Sigmoid colon (tissue), 7 donors: ENCODE results near the gene CARMIL1. TPM values are rescaled to one million over a fixed set of nuclear protein-coding genes. Genes with fewer than 3 reads are reported as not detected.

ENCODE experiments used
- DNase-seq: peaks from one replicate; pipeline ENCODE4 v3.0.0-alpha.2; 2019
- H3K27ac ChIP-seq, 4 donors: fragments of 200-600 bp; sonication (generic); one replicate each; pipeline ENCODE4 v1.5.1; 2016 to 2019; ENCODE audit warnings: mild to moderate bottlenecking in 1 of 4
- H3K27me3 ChIP-seq, 3 donors: fragments of 200-600 bp; sonication (generic); one replicate each; pipeline ENCODE4 v1.5.1; 2019; ENCODE audit warnings: mild to moderate bottlenecking in 1 of 3
- H3K36me3 ChIP-seq, 4 donors: fragments of 200-600 bp; sonication (generic); one replicate each; pipeline ENCODE4 v1.5.1; 2016 to 2019
- H3K4me1 ChIP-seq, 4 donors: fragments of 200-600 bp; sonication (generic); one replicate each; pipeline ENCODE4 v1.5.1; 2017 to 2019
- H3K4me3 ChIP-seq, 4 donors: fragments of 200-600 bp; sonication (generic); one replicate each; pipeline ENCODE4 v1.5.1; 2017 to 2019; ENCODE audit warnings: mild to moderate bottlenecking in 2 of 4, moderate library complexity in 1 of 4
- H3K9me3 ChIP-seq, 4 donors: fragments of 200-600 bp in 3 of 4; sonication (generic) in 3 of 4; one replicate each; pipeline versions ENCODE4 v1.5.1 to v1.6.1; 2013 to 2019
- CTCF ChIP-seq, 4 experiments: fragments of 450-650 bp in 3 of 4; fragments of 200-600 bp in 1 of 4; IDR thresholded peaks; one replicate each; pipeline ENCODE4 v1.5.1; 2016 to 2019; ENCODE audit warnings: antibody characterized with exemption in 4 of 4, mild to moderate bottlenecking in 3 of 4, moderate library complexity in 2 of 4
- EP300 ChIP-seq, 4 donors: sonication (generic); formaldehyde crosslinking; IDR thresholded peaks; one replicate each; pipeline ENCODE4 v1.6.1; 2017; ENCODE audit warnings: antibody characterized with exemption in 4 of 4
- POLR2A ChIP-seq, 2 donors: fragments of 450-650 bp; IDR thresholded peaks; one replicate each; pipeline ENCODE4 v1.6.1; 2016; ENCODE audit warnings: antibody characterized with exemption in 2 of 2, mild to moderate bottlenecking in 2 of 2, moderate library complexity in 2 of 2
- POLR2AphosphoS5 ChIP-seq, 4 donors: sonication (generic); formaldehyde crosslinking; IDR thresholded peaks; one replicate each; pipeline ENCODE4 v1.6.1; 2017; ENCODE audit warnings: antibody characterized with exemption in 4 of 4
- WGBS, 2 donors: extraction: QIAGEN DNeasy Blood & Tissue Kit; methylation state at CpG; one replicate each; pipeline ENCODE4 v1.1.7; 2013; 5-methylcytosine and 5-hydroxymethylcytosine counted together
- intact Hi-C: fragments of 100-400 bp; cut with DNase I; formaldehyde crosslinking; loops from one replicate; pipeline ENCODE4 v1.15.1; 2023
- polyA plus RNA-seq, 3 donors: library from polyadenylated mRNA; stranded (reverse); fragments of 200-250 nt; gene quantifications; one replicate each; pipeline ENCODE4 v1.2.3, GENCODE V29; 2013
- total RNA-seq, 4 donors: library from RNA; depleted of rRNA; stranded (reverse); fragments of >200 nt; gene quantifications; one replicate each; pipeline ENCODE4 v1.1.0, GENCODE V29; 2016
- donor health status: healthy with polysubstance abuse.
- donor health status: Bipolar disorder and iron deficiency.
- donor health status: healthy.

Gene CARMIL1
- total and polyA plus RNA-seq, 7 donors: 3.4 to 24.0 (median 8.2) TPM

- no peak for DNase-seq
- H3K9me3 ChIP-seq: no peaks in the 10 kb centered on the region
- no peaks in the 10 kb centered on the region for H3K4me1 ChIP-seq
- H3K27ac ChIP-seq: no peak overlapping the region
- 91 to 92% methylated on average over 5 of the region's 5 CpGs for WGBS, 2 donors
- H3K36me3 ChIP-seq: no peaks in the 10 kb centered on the region
- no peaks in the 10 kb centered on the region for H3K27me3 ChIP-seq
- intact Hi-C loops: no loop called here
- no peak overlapping the region for H3K4me3 ChIP-seq
- TF ChIP-seq CTCF (IDR thresholded peaks at IDR 0.05) (no peak), EP300 (IDR thresholded peaks at IDR 0.05) (no peak), POLR2AphosphoS5 (IDR thresholded peaks at IDR 0.05) (no peak), POLR2A (IDR thresholded peaks at IDR 0.05) (no peak)
Measured at GRCh38 chr6:25608558-25609174, 329.5 kb downstream of the CARMIL1 start.

- no peak overlapping the region for H3K27ac ChIP-seq
- no peaks in the 10 kb centered on the region for H3K36me3 ChIP-seq
- TF ChIP-seq POLR2AphosphoS5 (IDR thresholded peaks at IDR 0.05) (no peak), CTCF (IDR thresholded peaks at IDR 0.05) (no peak), POLR2A (IDR thresholded peaks at IDR 0.05) (no peak), EP300 (IDR thresholded peaks at IDR 0.05) (no peak)
- intact Hi-C loops: no loop called here
- DNase-seq: no peak
- H3K9me3 ChIP-seq: no peaks in the 10 kb centered on the region
- H3K27me3 ChIP-seq: no peaks in the 10 kb centered on the region
- WGBS, 2 donors: 65 to 76% methylated on average over 3 of the region's 3 CpGs
- no peaks in the 10 kb centered on the region for H3K4me1 ChIP-seq
- no peak overlapping the region for H3K4me3 ChIP-seq
Measured at GRCh38 chr6:25612666-25613065, 333.5 kb downstream of the CARMIL1 start.

- Histone ChIP-seq H3K27me3 (no peaks in the 10 kb centered on the region), H3K36me3 (no peaks in the 10 kb centered on the region), H3K4me3 (no peak overlapping the region), H3K27ac (no peak overlapping the region), H3K4me1 (no peaks in the 10 kb centered on the region), H3K9me3 (no peaks in the 10 kb centered on the region)
- WGBS, 2 donors: 41 to 80% methylated on average over 1 of the region's 1 CpG
- TF ChIP-seq POLR2AphosphoS5 (IDR thresholded peaks at IDR 0.05): no peak
- no peak for TF ChIP-seq EP300 (IDR thresholded peaks at IDR 0.05)
- TF ChIP-seq CTCF (IDR thresholded peaks at IDR 0.05): no peak
- TF ChIP-seq POLR2A (IDR thresholded peaks at IDR 0.05): no peak
- intact Hi-C loops: no loop called here
- no peak for DNase-seq
Measured at GRCh38 chr6:25613415-25613814, 334.2 kb downstream of the CARMIL1 start.

- intact Hi-C loops: no loop called here
- no peak overlapping the region for H3K27ac ChIP-seq
- no peaks in the 10 kb centered on the region for H3K9me3 ChIP-seq
- H3K36me3 ChIP-seq: no peaks in the 10 kb centered on the region
- no peak for DNase-seq
- no peaks in the 10 kb centered on the region for H3K4me1 ChIP-seq
- WGBS, 2 donors: 49 to 75% methylated on average over 4 of the region's 4 CpGs
- no peak for TF ChIP-seq CTCF (IDR thresholded peaks at IDR 0.05)
- TF ChIP-seq EP300 (IDR thresholded peaks at IDR 0.05): no peak
- no peak overlapping the region for H3K4me3 ChIP-seq
- H3K27me3 ChIP-seq: no peaks in the 10 kb centered on the region
Measured at GRCh38 chr6:25614052-25614451, 334.9 kb downstream of the CARMIL1 start.

- DNase-seq: no peak
- H3K4me3 ChIP-seq: no peak overlapping the region
Measured at GRCh38 chr6:25615471-25615870, 336.3 kb downstream of the CARMIL1 start.

More at GRCh38 chr6:25615471-25615870, 336.3 kb downstream of the CARMIL1 start:
- no peak overlapping the region for H3K27ac ChIP-seq
- H3K4me1 ChIP-seq: no peaks in the 10 kb centered on the region
- no peaks in the 10 kb centered on the region for H3K36me3 ChIP-seq
- no peaks in the 10 kb centered on the region for H3K27me3 ChIP-seq
- no peak for TF ChIP-seq POLR2AphosphoS5 (IDR thresholded peaks at IDR 0.05)
- no peak for TF ChIP-seq EP300 (IDR thresholded peaks at IDR 0.05)
- no peak for TF ChIP-seq CTCF (IDR thresholded peaks at IDR 0.05)
- TF ChIP-seq POLR2A (IDR thresholded peaks at IDR 0.05): no peak
- intact Hi-C loops: loop anchor here (5.0 kb wide), 1 partner anchor 203 kb away; no protein-coding TSS in a partner anchor
- H3K9me3 ChIP-seq: no peaks in the 10 kb centered on the region
- WGBS, 2 donors: 92 to 93% methylated on average over 1 of the region's 1 CpG
